Adipose tissue (tissue), 3 donors: Measurements from ENCODE around the gene C11orf52. TPM values are rescaled to one million over a fixed set of nuclear protein-coding genes. Genes with fewer than 3 reads are reported as not detected.
"Not testable (repeated sequence)": the region's sequence is repeated elsewhere in the genome, so short reads cannot be mapped to it uniquely, and the experiment has no call there.

Source experiments
- H3K27ac ChIP-seq: one replicate; pipeline ENCODE4 v1.5.1; 2013; ENCODE audit warnings: low read depth, low read length
- WGBS, 3 donors: extraction: QIAGEN DNeasy Blood & Tissue Kit; methylation state at CpG; one replicate each; pipeline ENCODE4 v1.1.7; 2013; 5-methylcytosine and 5-hydroxymethylcytosine counted together
- polyA plus RNA-seq, 3 donors: library from polyadenylated mRNA; stranded (reverse); fragments of 200-250 nt; gene quantifications; one replicate each; pipeline ENCODE4 v1.2.3, GENCODE V29; 2013
- donor health status: healthy with polysubstance abuse.
- donor health status: Bipolar disorder and iron deficiency.
- donor health status: healthy.

Gene C11orf52
- 10 to 100 TPM in 1 of 3 donors, 1 to 10 TPM in 2; 2.7 to 22.0 (median 4.4) TPM for polyA plus RNA-seq

- WGBS, 3 donors, result 24 to 60% (median 59%) methylated on average over 19 of the region's 19 CpGs
- H3K27ac ChIP-seq, result no peak within 1 kb of the TSS
Observed at GRCh38 chr11:111918390-111919256, at the start of gene C11orf52. C11orf52 (plus strand) TSS chr11:111918913; CDS start chr11:111918973, 60 bp downstream.

DNA sequence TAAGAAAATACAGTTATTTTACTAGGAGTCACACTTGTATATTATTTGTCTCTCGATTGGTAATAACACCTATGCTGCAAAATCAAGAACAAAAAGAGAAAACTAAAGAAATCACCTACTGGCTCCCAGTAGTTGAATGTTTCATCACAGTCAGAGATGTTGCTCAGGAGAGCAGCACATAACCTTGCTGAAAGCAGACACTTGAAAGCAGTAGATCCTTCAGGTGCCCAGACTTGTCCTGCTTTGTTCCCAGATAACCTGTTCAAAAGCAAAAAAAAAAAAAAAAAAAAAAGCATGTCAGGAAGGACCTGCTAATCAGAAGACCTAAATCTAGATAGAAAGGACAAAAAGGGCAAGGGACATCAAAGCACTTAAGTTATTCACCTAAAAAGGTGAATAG is 48.6 kb upstream of the C11orf52 start:
- WGBS, 3 donors, result 75 to 93% (median 90%) methylated on average over 1 of the region's 1 CpG
- H3K27ac ChIP-seq, result no peak overlapping the region

DNA sequence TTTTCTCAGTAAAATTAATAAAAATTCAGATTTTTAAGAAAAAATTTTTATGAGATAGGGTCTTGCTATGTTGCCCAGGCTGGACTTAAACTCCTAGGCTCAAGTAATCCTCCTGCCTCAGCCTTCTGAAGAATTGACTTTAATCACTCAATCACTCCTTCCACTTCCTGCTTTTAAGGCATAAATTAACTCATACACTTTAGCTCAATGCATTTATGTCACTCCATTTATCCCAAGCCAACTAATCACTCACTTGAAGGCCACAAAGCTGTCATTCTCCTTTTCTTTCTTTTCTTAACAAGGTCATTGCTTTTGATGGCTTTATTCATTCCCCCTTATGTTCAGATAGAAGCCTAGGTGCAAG is 48.2 kb upstream of the C11orf52 start:
- H3K27ac ChIP-seq, result no peak overlapping the region

DNA sequence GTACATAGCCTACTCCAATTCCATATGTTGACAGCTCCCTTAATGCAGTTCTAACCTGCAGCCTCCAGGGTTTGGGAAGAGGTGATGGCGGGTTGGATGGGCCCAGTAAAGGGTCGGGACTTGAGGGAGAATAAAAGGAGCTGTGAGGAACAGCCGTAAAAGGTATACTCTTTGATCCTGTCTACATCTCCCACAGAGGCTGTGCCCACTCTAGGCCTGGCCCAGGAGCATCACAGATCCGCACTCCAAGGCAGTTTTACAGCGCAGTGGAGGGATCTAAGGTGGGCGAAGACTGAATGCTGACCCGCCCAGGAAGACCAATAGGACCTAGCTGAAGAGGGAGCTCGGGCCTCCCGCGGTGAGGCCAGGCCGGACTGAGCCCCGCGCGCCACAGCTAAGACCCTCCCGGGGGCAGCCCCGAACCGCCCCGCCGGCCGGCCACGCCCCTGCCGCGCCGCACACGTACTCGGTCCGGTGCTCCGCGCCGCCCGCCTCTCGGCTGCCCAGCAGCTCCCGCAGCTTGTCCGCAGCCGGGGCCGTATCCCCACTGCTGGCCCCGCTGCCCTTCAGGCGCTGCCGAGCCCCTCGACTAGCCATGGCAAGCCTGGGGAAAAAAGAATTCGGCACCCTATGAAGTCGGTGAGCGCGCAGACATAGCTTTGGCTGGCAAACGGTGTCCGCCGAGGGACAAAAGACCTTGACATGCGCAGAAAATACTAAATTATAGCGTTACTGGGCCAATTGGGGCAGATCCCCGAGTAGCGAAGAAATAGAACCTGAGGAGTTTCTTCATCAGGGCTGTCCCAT is 47.6 kb upstream of the C11orf52 start, which contains the start of gene ALG9:
Gene ALG9, minus strand, starts transcription at position 696 of the 807 bp plus-strand sequence. Its CDS starts 99 bp downstream, at position 597.
- WGBS, 3 donors, result 0 to 1% (median 0%) methylated on average over 50 to 51 of the region's 51 CpGs
- no peak within 1 kb of the TSS for H3K27ac ChIP-seq

GRCh38 chr11:111871693-111872161 is 47.0 kb upstream of the C11orf52 start:
- no peak overlapping the region for H3K27ac ChIP-seq
- WGBS, 3 donors, result 45 to 60% (median 57%) methylated on average over 5 of the region's 5 CpGs

DNA sequence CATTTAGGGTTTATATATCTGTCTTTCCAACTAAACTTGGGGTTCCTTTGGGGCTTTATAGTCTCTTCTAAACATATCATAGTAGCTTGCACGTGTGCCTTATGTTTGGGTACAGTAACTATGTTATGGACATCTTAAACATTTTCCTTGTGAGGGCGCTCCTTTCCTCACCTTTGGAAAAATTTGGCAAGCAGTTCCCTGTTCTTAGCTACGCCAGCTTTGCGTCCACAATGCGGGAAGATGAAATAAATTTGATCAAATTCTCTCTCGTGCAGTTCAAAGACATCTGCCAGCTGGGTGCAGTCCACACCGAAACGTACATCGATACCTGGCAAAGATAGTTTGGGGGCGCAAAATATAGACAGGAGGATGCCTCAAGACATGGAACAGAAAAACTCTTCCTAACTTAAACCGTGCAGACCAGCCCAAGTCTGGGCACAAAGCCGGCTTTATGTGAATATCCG is 40.3 kb upstream of the C11orf52 start:
- 0% methylated on average over 13 of the region's 13 CpGs for WGBS, 3 donors

GRCh38 chr11:111878849-111879636 is 39.7 kb upstream of the C11orf52 start, which contains the start of the genes CFAP68 and FDXACB1:
CFAP68 (plus strand) TSS chr11:111879541; CDS start chr11:111879561, 20 bp downstream.
FDXACB1 (minus strand) TSS chr11:111879165; CDS start chr11:111879132, 33 bp downstream.
- WGBS, 3 donors, result 0% methylated on average over 51 to 55 of the region's 55 CpGs

More for the DNA sequence above, 40.3 kb upstream of the C11orf52 start:
- H3K27ac ChIP-seq, result peak overlapping the region; percentile 28

DNA sequence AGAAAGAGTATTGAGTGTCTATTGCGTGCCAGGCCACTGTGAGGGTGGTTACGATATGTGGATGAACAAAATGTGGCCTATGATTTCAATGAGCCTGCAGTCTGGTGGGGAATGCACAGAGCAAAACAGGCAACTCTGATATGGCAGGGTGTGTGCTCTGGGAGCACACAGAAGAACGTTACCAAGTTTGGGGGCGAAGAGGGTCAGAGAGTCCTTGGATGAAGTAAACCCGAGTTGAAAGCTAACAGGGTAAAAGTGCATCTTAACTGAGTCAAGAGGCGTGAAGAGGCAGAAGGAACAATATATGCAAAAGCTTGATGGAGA is 39.1 kb upstream of the C11orf52 start:
- 30 to 51% (median 41%) methylated on average over 6 of the region's 6 CpGs for WGBS, 3 donors
- no peak overlapping the region for H3K27ac ChIP-seq

More at GRCh38 chr11:111878849-111879636, 39.7 kb upstream of the C11orf52 start, which contains the start of the genes CFAP68 and FDXACB1:
- peak within 1 kb of the TSS; percentile 68 for H3K27ac ChIP-seq

- H3K27ac ChIP-seq, result no peak overlapping the region
- 86 to 93% (median 92%) methylated on average over 5 of the region's 5 CpGs for WGBS, 3 donors
Observed at GRCh38 chr11:111882202-111882601, 36.5 kb upstream of the C11orf52 start.

DNA sequence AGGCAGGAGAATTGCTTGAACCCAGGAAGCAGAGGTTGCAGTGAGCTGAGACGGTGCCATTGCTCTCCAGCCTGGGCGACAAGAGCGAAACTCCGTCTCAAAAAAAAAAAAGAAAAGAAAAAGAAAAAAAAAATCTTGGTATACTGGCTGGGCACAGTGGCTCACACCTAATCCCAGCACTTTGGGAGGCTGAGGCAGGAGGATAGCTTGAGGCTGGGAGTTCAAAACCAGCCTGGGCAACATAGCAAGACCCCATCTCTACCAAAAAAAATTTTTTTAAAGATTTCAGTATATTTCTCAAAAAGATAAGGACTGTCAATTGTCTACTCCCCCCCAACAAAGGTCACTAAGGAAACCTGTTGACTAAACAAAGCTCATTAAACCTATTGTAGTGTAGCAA is 33.7 kb upstream of the C11orf52 start:
- H3K27ac ChIP-seq, result not testable (repeated sequence)
- WGBS, 3 donors, result 72 to 98% (median 74%) methylated on average over 4 of the region's 4 CpGs

DNA sequence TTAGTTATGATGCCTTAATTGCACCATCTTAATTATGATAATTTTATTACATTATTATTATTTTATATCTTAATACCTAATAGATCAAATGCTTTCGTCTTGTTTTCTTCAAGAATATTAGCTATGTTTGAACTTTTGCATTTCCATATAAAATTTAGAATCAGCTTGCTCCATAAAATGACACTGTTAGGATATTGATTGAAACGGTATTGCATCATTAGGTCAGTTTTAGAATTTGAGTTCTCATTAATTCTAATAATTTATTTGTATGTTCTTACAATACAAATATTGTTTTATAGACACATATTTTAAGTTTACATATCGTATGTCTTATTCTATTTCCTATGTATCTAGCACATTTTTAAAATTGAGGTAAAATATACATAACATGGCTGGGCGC is 32.7 kb upstream of the C11orf52 start:
- H3K27ac ChIP-seq, result no peak overlapping the region
- 79 to 92% (median 89%) methylated on average over 4 of the region's 4 CpGs for WGBS, 3 donors

- WGBS, 3 donors, result 76 to 80% (median 79%) methylated on average over 2 of the region's 2 CpGs
- H3K27ac ChIP-seq, result no peak overlapping the region
Observed at GRCh38 chr11:111886844-111887243, 31.9 kb upstream of the C11orf52 start.

GRCh38 chr11:111905411-111905810 is 13.3 kb upstream of the C11orf52 start:
- 26 to 52% (median 32%) methylated on average over 2 of the region's 2 CpGs for WGBS, 3 donors
- H3K27ac ChIP-seq, result no peak overlapping the region

DNA sequence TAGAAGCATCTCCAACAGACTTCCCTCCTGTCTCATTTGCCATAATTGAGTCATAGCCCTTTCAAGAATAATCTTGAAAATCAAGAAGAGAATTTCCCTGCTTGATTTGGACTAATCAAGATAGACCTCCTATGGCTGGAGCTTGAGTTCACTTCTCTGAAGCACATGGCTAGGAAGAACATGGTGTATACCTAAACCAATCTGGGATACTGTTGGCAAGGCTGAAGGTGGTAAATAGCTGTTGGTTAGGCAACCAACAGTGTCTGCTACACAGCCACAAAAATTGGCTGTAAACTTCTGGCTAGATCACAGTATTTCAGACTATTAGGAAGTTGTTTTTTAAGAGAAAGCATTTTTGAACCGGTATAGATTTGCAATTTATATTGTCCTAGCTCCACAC is 12.0 kb upstream of the C11orf52 start:
- H3K27ac ChIP-seq, result no peak overlapping the region
- 81 to 93% (median 84%) methylated on average over 1 of the region's 1 CpG for WGBS, 3 donors

GRCh38 chr11:111908639-111909305 is 9.9 kb upstream of the C11orf52 start:
- no peak overlapping the region for H3K27ac ChIP-seq
- 76 to 82% (median 78%) methylated on average over 5 of the region's 5 CpGs for WGBS, 3 donors

DNA sequence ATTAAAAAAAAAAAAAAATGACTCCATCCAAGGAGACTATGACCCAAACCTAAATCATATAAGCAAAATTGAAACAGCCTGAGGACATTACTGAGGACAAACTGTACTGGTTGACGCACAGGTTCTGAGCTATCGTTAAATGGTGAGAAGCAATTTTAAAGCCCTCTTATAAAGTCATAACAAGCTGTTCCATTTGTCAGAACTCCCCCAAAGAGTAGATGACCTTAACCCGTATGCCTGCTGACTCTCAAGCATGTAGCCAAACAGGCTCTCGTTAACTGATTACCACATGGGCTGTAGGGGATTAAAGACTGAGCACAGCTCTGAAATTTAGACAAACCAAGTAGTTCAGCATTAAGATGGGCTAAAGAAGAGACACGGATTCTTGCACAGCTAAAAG is 9.3 kb upstream of the C11orf52 start:
- WGBS, 3 donors, result 71 to 78% (median 78%) methylated on average over 5 of the region's 5 CpGs
- no peak overlapping the region for H3K27ac ChIP-seq

DNA sequence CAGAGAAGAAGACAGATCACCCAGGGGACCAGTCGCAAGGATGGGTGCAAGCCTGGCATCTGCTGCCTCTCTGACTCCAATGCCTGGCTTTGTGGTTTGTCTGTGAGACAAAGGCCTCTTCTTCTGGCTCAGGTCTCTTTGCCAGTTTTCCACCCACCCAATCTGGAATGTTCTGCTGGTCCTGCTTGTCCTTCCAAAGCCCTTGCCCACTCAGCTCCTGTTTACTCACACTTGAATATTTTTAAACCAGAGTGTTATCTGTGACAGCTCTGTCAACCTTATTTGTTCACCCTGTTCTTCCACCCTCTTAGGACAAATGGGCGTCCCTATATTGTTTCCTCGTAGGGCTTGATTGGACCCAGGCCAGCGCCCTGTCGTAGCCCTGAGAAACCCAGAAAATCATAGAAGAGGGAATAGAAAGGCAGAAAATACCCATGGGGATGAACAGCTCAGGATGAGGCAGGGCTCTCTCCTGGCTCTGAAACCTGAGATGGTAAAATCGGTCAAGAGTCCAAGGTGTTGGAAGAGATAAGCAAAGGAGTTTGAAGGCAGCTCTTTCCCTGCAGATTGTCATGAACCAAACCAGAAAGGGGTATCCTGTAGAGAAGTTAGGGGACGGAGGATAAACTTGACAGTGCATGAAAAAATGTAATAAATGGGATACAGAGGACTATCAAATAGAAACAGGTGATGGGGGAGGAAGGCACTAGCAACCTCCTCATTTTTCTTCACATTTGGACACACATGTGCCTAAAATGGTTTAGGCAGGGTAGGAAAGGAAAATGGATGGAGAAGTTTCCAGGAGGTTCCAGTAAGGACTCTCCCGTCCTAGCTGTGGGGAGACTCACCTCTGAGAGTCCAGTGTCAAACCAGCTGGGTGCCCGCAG is 7.8 kb upstream of the C11orf52 start:
- no peak overlapping the region for H3K27ac ChIP-seq
- WGBS, 3 donors, result 47 to 59% (median 56%) methylated on average over 9 of the region's 9 CpGs
